HG02623 (cell line): ENCODE measurements around the gene ERFL.

Source experiments
- ATAC-seq: cut with Tn5 transposase; IDR thresholded peaks from one replicate; pipeline ENCODE4 v1.9.1; 2021; ENCODE audit warnings: moderate library complexity; ENCODE audit not compliant: unreplicated experiment

Gene ERFL

GRCh38 chr19:41861116-41861768, 67.0 kb downstream of the ERFL start:
- no peak for ATAC-seq

DNA sequence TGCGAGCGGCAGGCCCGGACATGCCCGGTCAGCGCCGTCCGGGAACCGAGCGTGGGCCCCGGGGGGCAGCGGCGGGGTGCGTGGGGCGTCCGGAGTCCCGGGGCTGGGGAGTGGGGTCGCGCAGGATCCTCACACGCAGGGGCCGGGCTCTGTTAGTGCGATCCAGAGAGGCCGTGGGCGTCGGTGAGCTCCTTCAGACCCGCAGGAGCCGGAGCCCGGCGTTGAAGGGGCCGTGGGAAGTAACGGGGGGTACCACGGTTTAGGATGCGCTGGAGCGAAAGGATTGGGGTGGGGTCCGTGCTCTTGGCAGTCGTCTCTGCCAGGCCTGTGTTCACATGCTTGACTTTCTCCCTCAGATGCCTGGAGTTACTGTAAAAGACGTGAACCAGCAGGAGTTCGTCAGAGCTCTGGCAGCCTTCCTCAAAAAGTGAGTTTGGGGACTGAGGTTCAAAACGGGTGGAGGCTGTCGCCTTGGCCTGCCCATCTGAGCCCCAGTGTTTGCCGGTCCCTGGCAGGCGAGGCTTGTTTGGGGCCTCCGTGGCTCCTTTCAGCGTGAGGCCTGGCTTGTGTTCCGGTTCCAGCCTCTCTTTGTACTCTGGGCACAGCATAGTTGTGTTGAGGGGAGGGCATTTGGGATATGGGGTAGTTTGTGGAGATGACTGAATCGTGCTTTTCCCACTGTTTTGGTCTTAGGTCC, 67.7 kb downstream of the ERFL start:
- no peak for ATAC-seq

GRCh38 chr19:41859618-41860418, 68.4 kb downstream of the ERFL start, which contains the start of gene RPS19:
Gene RPS19, plus strand, starts transcription at chr19:41860255. Its CDS starts 520 bp downstream, at chr19:41860775.
- peak; percentile 71 for ATAC-seq

DNA sequence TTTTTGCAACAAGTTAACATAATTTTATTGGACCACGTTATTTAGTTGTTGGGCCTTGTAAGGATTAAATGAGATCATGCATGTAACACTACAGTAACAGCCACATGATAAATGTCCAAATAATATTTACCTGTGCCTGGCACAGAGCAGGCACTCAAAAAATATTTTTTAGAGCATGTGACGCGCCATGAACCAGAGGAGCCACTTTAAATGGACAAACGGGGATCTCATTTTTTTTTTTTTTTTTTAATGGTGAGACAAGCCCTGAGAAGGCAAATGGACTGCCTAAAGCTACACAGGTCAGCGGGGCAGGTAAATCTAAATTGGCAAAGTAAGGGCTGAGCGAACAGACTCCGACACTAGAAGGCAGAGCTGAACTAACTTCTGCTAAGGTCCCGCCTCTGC, 69.0 kb downstream of the ERFL start:
- no peak for ATAC-seq
